Loucy (cell line): Measurements from ENCODE around the gene SNX8.

Source experiments
- CTCF ChIP-seq: fragments of 200-600 bp; sonication (generic); conservative IDR thresholded peaks from 2 replicates; pipeline ENCODE4 v1.5.1; 2014; ENCODE audit warnings: mild to moderate bottlenecking, antibody characterized with exemption, low read length
- EZH2phosphoT487 ChIP-seq: fragments of 200-600 bp; IDR thresholded peaks from 2 replicates; pipeline ENCODE4 v1.6.1; 2018; ENCODE audit warnings: antibody characterized with exemption, mild to moderate bottlenecking, moderate library complexity, borderline replicate concordance

GRCh38 chr7:2350055-2350454, 35.8 kb upstream of the SNX8 start:
- TF ChIP-seq CTCF, result no peak
- no peak for TF ChIP-seq EZH2phosphoT487
